HK-2 (cell line): Measurements from ENCODE around the gene ZNF766.
"Not testable (repeated sequence)": the region's sequence is repeated elsewhere in the genome, so short reads cannot be mapped to it uniquely, and the experiment has no call there.

ENCODE experiments used
- DNase-seq: peaks from one replicate; pipeline ENCODE4 v3.0.0-alpha.2; 2018; ENCODE audit not compliant: unreplicated experiment

ZNF766 gene

DNA sequence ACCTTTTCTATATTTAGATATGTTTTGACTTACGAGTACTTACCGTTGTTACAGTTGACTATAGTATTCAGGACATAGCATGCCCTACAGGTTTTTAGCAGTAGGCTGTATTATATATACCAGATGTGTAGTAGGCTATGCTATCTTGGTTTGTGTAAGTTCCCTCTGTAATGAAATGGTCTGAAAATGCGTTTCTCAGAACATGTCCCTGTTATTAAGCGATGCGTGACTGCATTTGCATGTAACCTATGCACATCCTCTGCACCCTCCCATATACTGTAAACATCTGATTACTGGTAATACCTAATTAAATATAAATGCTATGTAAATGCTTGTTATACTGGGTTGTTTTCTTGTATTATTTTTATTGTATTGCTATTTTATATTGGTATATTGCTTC, 6.6 kb downstream of the ZNF766 start:
- no peak for DNase-seq

DNA sequence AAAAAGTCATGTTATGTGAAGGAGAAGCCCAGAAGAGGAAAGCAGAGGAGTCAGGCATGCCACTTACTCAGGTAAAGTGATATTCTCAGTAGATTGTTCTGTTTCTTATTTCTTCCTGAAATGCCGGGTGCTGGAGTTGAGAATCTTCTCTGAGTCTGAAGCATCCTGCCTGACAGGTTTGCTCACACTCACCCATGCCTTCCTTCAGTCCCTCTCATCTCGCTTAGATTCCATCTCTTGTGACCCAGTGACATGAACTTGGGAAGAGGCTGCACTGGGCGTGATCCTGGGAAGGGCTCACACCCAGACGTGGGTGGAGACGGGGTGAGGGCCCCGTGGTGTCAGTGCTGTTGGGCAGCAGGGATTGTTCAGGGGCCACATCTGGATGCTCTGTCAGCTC, 8.1 kb downstream of the ZNF766 start:
- DNase-seq = no peak

DNA sequence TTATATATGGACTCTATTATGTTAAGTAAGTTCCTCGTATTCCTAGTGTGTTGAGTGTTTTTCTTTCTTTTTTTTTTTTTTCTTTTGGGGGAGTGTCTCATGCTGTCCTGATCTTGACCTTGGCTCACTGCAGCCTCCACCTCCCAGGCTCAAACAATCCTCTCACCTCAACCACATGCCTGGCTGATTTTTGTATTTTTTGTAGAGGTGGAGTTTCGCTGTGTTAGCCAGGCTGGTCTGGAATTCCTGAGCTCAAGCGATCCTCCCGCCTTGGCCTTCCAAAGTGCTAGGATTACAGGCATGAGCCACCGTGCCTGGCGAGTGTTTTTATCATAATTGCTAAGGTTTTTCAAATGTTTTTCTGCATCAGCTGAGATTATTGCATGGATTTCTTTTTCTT, 16.9 kb downstream of the ZNF766 start:
- DNase-seq = no peak

DNA sequence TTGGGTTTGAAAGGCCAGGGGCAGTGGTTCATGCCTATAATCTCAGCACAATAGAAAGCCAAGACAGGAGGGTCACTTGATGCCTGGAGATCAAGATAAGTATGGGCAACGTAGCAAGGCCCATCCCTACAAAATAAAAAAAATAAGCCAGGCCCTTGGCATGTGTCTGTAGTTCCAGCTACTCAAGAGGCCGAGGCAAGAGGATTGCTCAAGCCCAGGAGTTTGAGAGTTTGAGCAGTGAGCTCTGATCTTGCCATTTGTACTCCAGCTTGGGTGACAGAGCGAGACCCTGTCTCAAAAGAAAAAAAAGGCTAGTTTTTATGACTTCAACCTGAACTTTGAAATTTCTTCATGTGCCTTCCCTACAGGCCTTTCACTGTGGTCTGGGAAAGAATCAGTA, 22.4 kb downstream of the ZNF766 start:
- DNase-seq = no peak

DNA sequence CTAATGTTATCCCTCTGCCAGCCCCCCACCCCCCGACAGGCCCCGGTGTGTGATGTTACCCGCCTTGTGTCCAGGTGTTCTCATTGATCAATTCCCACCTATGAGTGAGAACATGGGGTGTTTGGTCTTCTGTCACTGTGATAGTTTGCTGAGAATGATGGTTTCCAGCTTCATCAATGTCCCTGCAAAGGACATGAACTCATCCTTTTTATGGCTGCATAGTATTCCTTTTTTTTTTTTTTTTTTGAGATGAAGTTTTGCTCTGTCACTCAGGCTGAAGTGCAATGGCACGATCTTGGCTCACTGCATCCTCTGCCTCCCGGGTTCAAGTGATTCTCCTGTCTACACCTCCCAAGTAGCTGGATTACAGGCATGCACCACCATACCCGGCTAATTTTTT, 23.6 kb downstream of the ZNF766 start:
- not testable (repeated sequence) for DNase-seq

DNA sequence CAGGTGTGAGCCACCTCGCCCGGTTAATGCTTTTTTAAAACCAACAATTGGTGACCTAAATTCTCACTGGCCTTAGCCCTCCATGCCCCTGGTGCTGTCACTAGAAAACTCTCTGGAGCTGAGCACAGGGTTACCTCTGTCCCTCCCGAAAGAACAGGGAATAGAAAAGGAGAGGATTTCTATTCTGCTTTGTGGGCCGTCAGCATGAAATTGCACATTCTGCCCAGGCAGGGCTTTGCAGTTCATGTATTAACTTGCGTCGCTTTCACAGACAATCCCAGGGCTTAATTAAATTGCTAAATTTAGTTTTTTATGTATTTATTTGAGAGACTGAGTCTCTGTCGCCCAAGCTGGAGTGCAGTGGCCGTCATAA, 27.0 kb downstream of the ZNF766 start:
- no peak for DNase-seq

DNA sequence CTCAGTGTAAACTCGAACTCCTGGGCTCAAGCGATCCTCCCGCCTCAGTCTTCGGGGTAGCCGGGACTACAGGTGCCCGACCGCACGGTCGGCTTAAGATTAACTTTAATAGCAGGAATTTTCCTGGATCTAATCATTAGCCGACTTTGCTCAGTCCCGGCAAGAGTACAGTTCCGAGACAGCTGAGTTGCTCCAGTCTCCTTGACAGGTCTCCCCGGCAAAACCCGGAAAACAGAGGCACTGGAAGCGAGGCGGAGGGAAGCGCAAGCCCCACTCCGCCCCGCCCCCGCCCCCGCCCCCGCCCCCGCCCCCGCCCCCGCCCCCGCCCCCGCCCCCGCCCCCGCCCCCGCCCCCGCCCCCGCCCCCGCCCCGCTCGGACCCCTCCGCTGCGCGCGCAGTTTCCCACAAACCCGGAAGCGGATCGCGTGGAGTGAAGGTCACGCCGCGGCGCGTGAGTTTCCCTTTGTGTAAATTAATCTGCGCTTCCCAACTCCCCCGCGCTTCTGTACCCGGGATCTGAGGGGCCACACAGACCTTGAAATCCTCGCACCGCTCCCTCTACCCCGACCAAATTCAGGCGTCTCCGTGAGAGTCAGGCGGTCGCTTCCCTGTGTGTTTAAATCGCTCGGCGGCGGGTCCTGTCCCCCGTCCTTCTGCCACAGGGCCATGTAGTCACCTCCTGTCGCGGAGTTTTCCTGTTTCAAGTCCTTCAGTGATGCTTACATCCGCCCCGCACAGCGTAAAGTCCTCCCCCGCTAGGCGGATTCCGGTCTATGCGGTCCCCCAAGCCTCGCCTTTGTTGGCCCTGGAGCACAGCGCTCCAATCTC, 27.6 kb downstream of the ZNF766 start, which contains the start of gene ZNF480:
TSS of gene ZNF480 (plus strand) at position 397 of the 828 bp plus-strand sequence. CDS start 3,244 bp downstream, outside the sequence.
- peak; percentile 74 for DNase-seq

DNA sequence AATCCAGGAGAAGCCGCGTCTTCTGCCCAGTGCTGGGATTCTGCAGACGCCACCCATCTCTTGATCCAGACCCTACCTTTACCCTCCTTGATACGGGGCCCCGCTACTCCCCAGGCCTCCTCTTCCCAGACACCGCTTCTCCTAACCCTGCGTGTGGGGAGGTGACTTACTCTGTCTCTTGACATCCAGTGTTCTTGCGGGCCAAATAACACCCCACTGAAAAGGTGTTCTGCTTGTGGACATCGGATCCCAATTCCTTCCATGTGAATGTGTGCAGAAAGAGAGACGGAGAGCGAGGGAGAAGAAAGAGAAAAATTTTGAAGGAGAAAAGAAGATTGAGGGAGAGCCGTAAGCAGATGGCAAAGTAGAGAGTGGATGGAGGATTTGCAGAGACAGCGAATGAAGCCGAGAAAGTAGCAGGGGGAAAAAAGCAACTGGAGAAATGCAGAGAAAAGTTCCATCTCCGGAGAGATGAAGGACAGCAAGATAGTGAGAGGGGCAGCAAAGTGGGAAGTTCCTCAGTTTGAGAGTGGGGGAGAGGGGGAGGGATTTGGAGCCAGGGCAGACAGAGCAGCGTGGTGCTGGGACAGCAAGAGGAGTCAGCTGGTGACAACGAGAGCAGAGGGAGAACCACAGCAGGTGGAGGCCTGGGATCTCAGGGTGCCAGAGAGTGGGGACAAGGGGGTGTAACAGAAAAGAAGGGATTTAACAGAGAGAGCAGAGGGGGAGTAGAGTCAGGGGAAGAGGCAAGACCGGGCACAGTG, 28.4 kb downstream of the ZNF766 start:
- DNase-seq = no peak

DNA sequence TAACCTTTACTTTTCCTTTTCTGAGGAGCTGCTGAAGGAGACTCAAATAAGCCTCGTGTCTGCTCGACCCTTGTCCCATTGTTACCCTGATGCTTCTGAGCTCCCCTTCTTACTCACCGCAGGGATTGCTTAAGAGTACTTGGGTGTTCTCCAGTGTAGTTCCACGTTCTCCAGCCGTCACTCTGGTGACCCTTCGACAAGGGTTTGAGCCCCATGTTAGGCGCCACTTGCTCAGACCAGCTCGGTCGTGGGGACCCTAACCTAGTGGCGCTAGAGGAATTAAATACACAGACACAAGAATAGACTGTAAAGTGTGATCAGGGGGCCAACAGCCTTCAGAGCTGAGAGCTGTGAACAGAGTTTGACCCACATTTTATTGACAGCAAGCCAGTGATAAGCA, 37.9 kb downstream of the ZNF766 start:
- no peak for DNase-seq

DNA sequence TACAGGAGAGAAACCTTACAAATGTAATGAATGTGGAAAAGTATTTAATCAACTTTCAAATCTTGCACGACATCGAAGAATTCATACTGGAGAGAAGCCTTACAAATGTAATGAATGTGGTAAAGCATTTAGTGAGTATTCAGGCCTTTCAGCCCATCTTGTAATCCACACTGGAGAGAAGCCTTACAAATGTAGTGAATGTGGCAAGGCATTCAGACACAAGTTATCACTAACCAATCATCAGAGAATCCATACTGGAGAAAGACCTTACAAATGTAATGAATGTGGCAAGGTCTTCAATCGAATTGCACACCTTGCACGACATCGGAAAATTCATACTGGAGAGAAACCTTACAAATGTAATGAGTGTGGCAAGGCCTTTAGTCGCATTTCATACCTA, 53.0 kb downstream of the ZNF766 start:
- DNase-seq = no peak

DNA sequence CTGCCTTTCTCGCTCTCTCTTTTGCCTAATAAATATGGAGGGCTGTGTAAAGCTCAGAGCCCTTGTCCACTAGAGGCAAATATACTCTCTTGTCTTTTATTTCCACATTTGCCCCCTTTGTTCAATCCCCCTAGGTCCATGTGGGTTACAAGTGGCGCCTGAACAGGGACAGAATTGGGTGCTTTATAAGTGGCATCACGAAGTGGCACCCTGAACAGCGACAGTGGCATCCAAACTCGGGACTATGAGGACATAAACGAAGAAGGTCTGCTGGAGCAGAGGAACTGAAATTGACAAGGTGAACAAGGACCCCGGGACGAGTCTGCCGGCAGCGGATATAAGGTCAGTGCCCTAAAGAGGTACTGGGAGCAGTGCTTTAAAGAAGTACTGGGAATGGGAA, 62.4 kb downstream of the ZNF766 start:
- DNase-seq = no peak

DNA sequence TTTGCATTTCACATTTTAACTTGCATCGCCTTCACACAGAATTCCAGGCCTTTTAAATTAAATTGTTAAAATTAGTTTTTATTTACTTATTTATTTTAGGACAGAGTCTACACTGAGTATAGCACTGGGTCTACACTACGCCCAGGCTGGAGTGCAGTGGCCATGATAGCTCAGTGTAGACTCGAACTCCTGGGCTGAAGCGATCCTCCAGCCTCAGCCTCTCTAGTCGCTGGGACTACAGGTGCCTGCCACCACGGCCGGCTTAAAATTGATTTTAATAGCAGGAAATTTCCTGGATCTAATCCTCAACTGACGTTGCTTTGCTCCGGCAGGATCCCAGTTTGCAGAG, 66.4 kb downstream of the ZNF766 start:
- DNase-seq = no peak

DNA sequence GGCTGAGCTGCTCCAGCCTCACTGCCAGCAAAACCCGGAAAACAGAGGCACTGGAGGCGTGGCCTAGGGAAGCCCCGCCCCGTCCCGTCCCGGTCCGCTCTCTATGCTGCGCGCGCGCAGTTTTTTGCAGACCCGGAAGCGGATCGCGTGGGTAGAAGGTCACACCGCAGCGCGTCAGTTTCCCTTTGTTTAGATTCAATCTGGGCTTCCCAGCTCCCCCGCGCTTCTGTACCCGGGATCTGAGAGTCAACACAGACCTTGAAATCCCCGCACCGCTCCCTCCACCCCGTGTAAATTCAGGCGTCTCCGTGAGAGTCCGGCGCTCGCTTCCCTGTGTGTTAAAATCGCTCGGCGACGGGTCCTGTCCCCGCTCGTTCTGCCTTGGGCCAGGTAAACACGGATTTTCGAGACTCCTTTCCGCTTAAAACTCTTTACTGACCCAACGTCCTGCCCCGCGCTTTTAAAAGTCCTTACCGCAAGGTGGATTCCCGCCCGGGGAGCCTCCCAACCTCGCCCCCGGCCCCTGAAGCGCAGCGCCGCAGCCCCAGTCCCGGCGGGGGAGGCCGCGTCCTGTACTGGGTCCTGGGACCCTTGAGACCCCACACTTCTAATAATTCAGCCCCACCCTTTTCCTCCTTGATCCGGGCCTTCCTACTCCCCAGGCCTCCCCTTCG, 66.9 kb downstream of the ZNF766 start, which contains the start of gene ZNF610:
TSS of gene ZNF610 (plus strand) at position 127 of the 674 bp plus-strand sequence. CDS start 12,930 bp downstream, outside the sequence.
- peak; percentile 90 for DNase-seq

DNA sequence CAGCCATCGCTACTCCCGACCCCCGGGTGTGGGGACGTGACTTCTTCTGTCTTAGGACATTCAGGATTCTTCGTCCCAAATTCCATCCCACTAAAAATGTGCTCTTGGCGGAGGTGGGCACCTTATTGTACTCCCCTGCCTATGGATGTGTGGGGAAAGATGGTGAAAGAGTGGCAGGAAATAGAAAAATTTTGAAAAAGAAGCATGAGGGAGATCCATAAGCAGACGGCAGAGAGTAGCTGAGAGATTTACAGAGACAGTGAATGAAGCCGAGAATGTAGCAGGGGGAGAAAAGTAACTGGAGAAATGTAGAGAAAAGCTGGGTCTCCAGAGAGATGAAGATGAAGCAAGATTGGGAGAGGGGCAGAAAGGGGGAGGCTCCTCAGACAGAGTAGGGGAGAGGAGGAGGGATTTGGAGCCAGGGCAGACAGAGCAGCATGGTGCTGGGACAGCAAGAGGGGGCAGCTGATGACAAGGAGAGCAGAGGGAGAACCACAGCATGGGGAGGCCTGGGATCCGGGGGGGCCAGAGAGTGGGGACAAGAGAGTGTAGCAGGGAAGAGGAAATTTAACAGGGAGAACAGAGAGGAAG, 67.5 kb downstream of the ZNF766 start:
- DNase-seq = peak; percentile 11

DNA sequence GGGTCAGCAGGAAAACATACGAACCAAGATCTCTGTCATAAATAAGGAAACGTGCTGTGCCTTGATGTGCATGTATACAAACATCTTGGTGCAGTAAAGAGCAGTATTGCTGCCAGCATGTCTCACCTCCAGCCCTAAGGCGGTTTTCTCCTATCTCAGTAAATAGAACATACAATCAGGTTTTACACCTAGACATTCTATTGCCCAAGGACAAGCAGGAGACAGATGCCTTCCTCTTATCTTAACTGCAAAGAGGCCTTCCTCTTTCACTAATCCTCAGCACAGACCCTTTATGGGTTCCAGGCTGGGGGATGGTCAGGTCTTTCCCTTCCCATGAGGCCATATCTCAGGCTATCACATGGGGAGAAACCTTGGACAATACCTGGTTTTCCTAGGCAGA, 69.6 kb downstream of the ZNF766 start:
- DNase-seq = not testable (repeated sequence)

DNA sequence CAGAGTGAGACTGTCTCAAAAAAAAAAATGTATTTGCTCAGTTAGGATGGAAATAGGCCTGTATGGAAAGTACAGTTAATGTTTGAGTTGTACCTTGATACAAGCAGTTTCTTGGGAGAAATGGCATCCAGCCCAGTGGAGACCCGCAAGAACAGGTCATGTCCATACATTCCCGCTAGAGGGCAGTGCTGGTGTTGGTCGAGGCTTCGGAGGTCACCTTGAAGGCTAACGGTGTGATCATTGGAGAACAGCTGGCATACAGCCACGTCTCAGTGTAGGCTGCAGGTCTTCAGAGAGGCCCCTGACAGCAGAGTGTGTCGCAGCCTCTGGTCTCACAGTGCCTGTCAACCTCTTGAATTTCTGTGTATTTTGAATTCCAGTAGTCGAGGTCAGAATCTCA, 74.2 kb downstream of the ZNF766 start:
- DNase-seq = no peak

DNA sequence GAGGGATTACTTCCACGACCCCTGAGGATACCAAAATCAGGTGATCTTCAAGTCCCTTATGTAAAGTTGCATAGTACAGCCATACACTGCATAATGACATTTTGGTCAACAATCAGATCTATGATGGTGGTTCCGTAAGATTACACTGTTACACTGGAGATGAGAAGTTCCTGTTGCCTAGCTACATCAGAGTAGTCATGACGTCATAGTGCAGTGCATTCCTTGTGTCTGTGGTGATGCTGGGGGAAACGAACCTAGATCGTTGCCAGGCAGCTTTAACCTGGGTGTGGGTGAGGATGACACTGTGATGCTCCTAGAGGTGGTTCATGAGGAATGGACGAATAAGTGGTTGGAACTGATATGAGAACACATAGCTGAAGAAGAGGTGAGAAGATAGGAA, 75.8 kb downstream of the ZNF766 start:
- no peak for DNase-seq
